22Rv1 (cell line): ENCODE results near the gene MEOX2.

Experiments used
- ZFX ChIP-seq: fragments of 450-650 bp; IDR thresholded peaks from 2 replicates; pipeline ENCODE4 v1.6.1; 2017; ENCODE audit warnings: antibody characterized with exemption, borderline replicate concordance
- TF ChIP-seq, protein P1 (sequence below): fragments of 450-650 bp; IDR thresholded peaks from 2 replicates; pipeline ENCODE4 v1.5.1; 2017; ENCODE audit warnings: mild to moderate bottlenecking

DNA sequence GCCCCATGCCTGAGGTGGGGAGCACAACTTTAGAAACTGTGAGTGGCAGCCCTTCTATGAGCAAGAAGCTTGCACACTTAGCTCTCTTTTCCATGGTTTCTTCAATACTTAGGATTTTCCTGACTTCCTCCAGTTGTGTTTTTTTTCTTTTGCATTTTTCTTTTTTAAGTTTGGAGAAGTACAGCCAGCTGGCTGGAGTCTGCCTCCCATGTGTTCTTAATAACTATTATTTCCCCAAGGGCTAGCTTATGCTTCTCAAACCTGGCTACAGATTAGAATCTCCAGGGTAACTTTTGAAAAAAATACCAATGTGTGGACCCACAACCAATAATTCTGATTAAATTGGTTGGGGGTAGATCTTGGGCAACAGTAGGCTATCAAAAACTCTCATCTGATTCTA is 37.4 kb upstream of the MEOX2 start:
- TF ChIP-seq, protein P1, sequence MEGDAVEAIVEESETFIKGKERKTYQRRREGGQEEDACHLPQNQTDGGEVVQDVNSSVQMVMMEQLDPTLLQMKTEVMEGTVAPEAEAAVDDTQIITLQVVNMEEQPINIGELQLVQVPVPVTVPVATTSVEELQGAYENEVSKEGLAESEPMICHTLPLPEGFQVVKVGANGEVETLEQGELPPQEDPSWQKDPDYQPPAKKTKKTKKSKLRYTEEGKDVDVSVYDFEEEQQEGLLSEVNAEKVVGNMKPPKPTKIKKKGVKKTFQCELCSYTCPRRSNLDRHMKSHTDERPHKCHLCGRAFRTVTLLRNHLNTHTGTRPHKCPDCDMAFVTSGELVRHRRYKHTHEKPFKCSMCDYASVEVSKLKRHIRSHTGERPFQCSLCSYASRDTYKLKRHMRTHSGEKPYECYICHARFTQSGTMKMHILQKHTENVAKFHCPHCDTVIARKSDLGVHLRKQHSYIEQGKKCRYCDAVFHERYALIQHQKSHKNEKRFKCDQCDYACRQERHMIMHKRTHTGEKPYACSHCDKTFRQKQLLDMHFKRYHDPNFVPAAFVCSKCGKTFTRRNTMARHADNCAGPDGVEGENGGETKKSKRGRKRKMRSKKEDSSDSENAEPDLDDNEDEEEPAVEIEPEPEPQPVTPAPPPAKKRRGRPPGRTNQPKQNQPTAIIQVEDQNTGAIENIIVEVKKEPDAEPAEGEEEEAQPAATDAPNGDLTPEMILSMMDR, result no peak
- no peak for TF ChIP-seq ZFX
